Measurements from ENCODE around the gene EIF2B4. TPM values are rescaled to one million over a fixed set of nuclear protein-coding genes. Genes with fewer than 3 reads are reported as not detected.

EIF2B4 gene
- total and polyA plus RNA-seq, 2 of the 13 experiments (the other 11 are each of a cell fraction or from before 2014, with no cell fraction given) = 91.5 to 96.4 TPM

DNA sequence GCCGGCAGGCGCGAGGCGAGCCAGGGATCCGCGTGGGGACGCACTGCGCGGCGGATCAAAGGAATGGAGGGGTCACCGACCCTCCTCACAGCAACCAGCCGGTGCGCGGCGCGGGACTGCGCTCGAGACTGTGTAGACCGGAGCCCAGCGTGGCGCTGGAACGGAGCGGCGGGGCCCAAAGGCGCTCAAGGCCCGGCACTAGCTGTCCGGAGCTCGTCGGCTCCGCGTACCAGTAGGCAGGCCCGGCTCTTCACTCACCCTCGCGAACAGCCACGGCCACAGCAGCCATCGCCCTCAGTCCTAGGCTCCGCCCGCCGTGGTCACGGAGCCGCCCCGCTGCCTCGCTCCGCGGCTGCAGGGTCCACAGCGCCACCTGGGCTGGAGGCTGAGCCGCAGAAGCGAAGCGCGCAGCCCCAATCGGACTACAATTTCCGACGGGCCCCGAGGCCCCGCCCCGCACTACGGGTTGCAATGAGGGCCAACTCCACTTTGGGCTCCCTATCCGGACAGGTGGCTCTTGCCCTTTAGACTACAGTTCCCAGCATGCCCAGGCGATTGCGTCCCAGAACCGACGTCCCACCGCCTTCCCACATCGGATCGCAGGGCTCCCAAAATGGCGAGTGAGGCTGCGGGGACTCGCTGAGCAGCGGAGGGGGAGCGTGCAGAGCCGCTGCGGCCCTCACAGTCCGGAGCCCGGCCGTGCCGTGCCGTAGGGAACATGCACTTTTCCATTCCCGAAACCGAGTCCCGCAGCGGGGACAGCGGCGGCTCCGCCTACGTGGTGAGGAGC is at the start of gene EIF2B4, which contains the start of gene SNX17 (continued):
- TF ChIP-seq, protein P1, sequence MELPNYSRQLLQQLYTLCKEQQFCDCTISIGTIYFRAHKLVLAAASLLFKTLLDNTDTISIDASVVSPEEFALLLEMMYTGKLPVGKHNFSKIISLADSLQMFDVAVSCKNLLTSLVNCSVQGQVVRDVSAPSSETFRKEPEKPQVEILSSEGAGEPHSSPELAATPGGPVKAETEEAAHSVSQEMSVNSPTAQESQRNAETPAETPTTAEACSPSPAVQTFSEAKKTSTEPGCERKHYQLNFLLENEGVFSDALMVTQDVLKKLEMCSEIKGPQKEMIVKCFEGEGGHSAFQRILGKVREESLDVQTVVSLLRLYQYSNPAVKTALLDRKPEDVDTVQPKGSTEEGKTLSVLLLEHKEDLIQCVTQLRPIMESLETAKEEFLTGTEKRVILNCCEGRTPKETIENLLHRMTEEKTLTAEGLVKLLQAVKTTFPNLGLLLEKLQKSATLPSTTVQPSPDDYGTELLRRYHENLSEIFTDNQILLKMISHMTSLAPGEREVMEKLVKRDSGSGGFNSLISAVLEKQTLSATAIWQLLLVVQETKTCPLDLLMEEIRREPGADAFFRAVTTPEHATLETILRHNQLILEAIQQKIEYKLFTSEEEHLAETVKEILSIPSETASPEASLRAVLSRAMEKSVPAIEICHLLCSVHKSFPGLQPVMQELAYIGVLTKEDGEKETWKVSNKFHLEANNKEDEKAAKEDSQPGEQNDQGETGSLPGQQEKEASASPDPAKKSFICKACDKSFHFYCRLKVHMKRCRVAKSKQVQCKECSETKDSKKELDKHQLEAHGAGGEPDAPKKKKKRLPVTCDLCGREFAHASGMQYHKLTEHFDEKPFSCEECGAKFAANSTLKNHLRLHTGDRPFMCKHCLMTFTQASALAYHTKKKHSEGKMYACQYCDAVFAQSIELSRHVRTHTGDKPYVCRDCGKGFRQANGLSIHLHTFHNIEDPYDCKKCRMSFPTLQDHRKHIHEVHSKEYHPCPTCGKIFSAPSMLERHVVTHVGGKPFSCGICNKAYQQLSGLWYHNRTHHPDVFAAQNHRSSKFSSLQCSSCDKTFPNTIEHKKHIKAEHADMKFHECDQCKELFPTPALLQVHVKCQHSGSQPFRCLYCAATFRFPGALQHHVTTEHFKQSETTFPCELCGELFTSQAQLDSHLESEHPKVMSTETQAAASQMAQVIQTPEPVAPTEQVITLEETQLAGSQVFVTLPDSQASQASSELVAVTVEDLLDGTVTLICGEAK (IDR thresholded peaks at IDR 0.05) = no peak
- TF ChIP-seq, protein P1 (CRISPR knock-in tag; IDR thresholded peaks at IDR 0.05) = peak; percentile 90
- TF ChIP-seq, protein P2, sequence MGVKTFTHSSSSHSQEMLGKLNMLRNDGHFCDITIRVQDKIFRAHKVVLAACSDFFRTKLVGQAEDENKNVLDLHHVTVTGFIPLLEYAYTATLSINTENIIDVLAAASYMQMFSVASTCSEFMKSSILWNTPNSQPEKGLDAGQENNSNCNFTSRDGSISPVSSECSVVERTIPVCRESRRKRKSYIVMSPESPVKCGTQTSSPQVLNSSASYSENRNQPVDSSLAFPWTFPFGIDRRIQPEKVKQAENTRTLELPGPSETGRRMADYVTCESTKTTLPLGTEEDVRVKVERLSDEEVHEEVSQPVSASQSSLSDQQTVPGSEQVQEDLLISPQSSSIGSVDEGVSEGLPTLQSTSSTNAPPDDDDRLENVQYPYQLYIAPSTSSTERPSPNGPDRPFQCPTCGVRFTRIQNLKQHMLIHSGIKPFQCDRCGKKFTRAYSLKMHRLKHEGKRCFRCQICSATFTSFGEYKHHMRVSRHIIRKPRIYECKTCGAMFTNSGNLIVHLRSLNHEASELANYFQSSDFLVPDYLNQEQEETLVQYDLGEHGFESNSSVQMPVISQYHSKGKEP (CRISPR knock-in tag; IDR thresholded peaks at IDR 0.05) = peak; percentile 65; the same call in 1 of the 2 replicates
- TF ChIP-seq ZNF17 (CRISPR knock-in tag; IDR thresholded peaks at IDR 0.05) = peak; percentile 97
- peak; percentile 73 for TF ChIP-seq ZNF292 (CRISPR knock-in tag; IDR thresholded peaks at IDR 0.05; ENCODE audit: borderline replicate concordance, low read depth)
- TF ChIP-seq ZFYVE20 (CRISPR knock-in tag; IDR thresholded peaks at IDR 0.05; ENCODE audit: borderline replicate concordance, low read depth) = peak; percentile 94
- peak; percentile 69 for TF ChIP-seq ZNF263 (CRISPR knock-in tag; IDR thresholded peaks at IDR 0.05)
- TF ChIP-seq, protein P3, sequence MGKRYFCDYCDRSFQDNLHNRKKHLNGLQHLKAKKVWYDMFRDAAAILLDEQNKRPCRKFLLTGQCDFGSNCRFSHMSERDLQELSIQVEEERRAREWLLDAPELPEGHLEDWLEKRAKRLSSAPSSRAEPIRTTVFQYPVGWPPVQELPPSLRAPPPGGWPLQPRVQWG (CRISPR knock-in tag; IDR thresholded peaks at IDR 0.05; ENCODE audit: borderline replicate concordance, low read depth) = no peak
- peak; percentile 18; the same call in 1 of the 2 replicates for TF ChIP-seq ZSCAN21 (CRISPR knock-in tag; IDR thresholded peaks at IDR 0.05; ENCODE audit: borderline replicate concordance)
- TF ChIP-seq, protein P4, sequence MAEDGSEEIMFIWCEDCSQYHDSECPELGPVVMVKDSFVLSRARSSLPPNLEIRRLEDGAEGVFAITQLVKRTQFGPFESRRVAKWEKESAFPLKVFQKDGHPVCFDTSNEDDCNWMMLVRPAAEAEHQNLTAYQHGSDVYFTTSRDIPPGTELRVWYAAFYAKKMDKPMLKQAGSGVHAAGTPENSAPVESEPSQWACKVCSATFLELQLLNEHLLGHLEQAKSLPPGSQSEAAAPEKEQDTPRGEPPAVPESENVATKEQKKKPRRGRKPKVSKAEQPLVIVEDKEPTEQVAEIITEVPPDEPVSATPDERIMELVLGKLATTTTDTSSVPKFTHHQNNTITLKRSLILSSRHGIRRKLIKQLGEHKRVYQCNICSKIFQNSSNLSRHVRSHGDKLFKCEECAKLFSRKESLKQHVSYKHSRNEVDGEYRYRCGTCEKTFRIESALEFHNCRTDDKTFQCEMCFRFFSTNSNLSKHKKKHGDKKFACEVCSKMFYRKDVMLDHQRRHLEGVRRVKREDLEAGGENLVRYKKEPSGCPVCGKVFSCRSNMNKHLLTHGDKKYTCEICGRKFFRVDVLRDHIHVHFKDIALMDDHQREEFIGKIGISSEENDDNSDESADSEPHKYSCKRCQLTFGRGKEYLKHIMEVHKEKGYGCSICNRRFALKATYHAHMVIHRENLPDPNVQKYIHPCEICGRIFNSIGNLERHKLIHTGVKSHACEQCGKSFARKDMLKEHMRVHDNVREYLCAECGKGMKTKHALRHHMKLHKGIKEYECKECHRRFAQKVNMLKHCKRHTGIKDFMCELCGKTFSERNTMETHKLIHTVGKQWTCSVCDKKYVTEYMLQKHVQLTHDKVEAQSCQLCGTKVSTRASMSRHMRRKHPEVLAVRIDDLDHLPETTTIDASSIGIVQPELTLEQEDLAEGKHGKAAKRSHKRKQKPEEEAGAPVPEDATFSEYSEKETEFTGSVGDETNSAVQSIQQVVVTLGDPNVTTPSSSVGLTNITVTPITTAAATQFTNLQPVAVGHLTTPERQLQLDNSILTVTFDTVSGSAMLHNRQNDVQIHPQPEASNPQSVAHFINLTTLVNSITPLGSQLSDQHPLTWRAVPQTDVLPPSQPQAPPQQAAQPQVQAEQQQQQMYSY (CRISPR knock-in tag; IDR thresholded peaks at IDR 0.05) = peak; percentile 71
- peak; percentile 50 for TF ChIP-seq ZBTB21 (CRISPR knock-in tag; IDR thresholded peaks at IDR 0.05)
